Cardiac fibroblast (primary cell): ENCODE data around the gene SLC35F6.
A peak's percentile ranks its signal among the peaks of the same experiment; 100 is the strongest.

Experiments used
- DNase-seq, 2 donors: peaks; one replicate each; pipeline versions ENCODE4 v3.0.0 to v3.0.0-alpha.2; 2010; ENCODE audit warnings: low read depth in 2 of 2
- H3K4me3 ChIP-seq, 2 donors: replicated peaks in 1 of 2; 1 replicate in 1 of 2; 2 replicates in 1 of 2; pipeline ENCODE4 v1.5.1; 2011; ENCODE audit warnings: low read depth in 2 of 2, low read length in 2 of 2, mild to moderate bottlenecking in 2 of 2, moderate library complexity in 1 of 2
- CTCF ChIP-seq: IDR thresholded peaks from one replicate; pipeline ENCODE4 v1.5.1; 2011; ENCODE audit warnings: low read depth, mild to moderate bottlenecking, low read length, inconsistent platforms

The SLC35F6 gene

GRCh38 chr2:26724784-26725520 is 39.1 kb upstream of the SLC35F6 start:
- no peak for DNase-seq
- no peak overlapping the region for H3K4me3 ChIP-seq
- TF ChIP-seq CTCF = no peak

- no peak for TF ChIP-seq CTCF
- no peak for DNase-seq
- H3K4me3 ChIP-seq = no peak overlapping the region
These were observed 38.6 kb upstream of the SLC35F6 start for GRCh38 chr2:26725521-26725820.

- H3K4me3 ChIP-seq = no peak overlapping the region
- no peak for DNase-seq
- no peak for TF ChIP-seq CTCF
These were observed 37.9 kb upstream of the SLC35F6 start for GRCh38 chr2:26726228-26726627.

- no peak for TF ChIP-seq CTCF
- H3K4me3 ChIP-seq = no peak overlapping the region
- peak; percentile 9 to 39 for DNase-seq
These were observed 36.2 kb upstream of the SLC35F6 start for GRCh38 chr2:26727641-26728561.

- TF ChIP-seq CTCF = no peak
These were observed 34.8 kb upstream of the SLC35F6 start for GRCh38 chr2:26729311-26729710.

GRCh38 chr2:26730549-26731344 is 33.3 kb upstream of the SLC35F6 start:
- no peak for TF ChIP-seq CTCF
- no peak for DNase-seq
- no peak overlapping the region for H3K4me3 ChIP-seq

More at GRCh38 chr2:26729311-26729710, 34.8 kb upstream of the SLC35F6 start:
- DNase-seq = no peak
- no peak overlapping the region for H3K4me3 ChIP-seq
